ENCODE measurements around the gene IKZF3. TPM values are rescaled to one million over a fixed set of nuclear protein-coding genes. Genes with fewer than 3 reads are reported as not detected.

Gene IKZF3
- total and polyA plus RNA-seq, 10 of the 15 experiments (the other 5 are each of a cell fraction or from before 2014, with no cell fraction given) = 5.5 to 98.2 (median 47.6) TPM

GRCh38 chr17:39863244-39863917, 731 bp downstream of the IKZF3 start:
- peak overlapping the region; percentile 98 for H3K4me2 ChIP-seq (ENCODE audit: control insufficient read depth, insufficient read depth)
- FAIRE-seq = no peak
- SMC1A ChIA-PET (ENCODE audit: uncharacterized antibody, unreplicated experiment) = interaction anchor here (0.7 to 7.0 kb wide), 18 partner anchors 11 to 240 kb away, joined by 3 to 65 read pairs (median 7); partner anchors contain the start of gene PSMD3

More at GRCh38 chr17:39863244-39863917, 731 bp downstream of the IKZF3 start:
- peaks cover 72% of the 10 kb centered on the region for H3K79me2 ChIP-seq (ENCODE audit: control insufficient read depth, insufficient read depth, low read length)
- TF ChIP-seq GATAD2B (conservative IDR thresholded peaks at IDR 0.05; ENCODE audit: low read depth) = no peak
- TF ChIP-seq MTA3 (IDR thresholded peaks at IDR 0.05; ENCODE audit: borderline replicate concordance, low read length) = no peak
- peak; percentile 8; the same call in 1 of the 2 replicates for TF ChIP-seq NFIC (IDR thresholded peaks at IDR 0.05; ENCODE audit: low read depth, low read length)
- TF ChIP-seq PAX5 (IDR thresholded peaks at IDR 0.05; ENCODE audit: borderline replicate concordance, low read depth, low read length) = no peak
- no peak for TF ChIP-seq STAT3 (IDR thresholded peaks at IDR 0.05; ENCODE audit: low read depth, low read length)
- no peak for TF ChIP-seq NKRF (conservative IDR thresholded peaks at IDR 0.05)
- TF ChIP-seq MLLT1 (IDR thresholded peaks at IDR 0.05) = peak; percentile 52; the same call in 1 of the 2 replicates
- no peak for TF ChIP-seq WRNIP1 (IDR thresholded peaks at IDR 0.05; ENCODE audit: borderline replicate concordance, low read depth, low read length)
- no peak for TF ChIP-seq TCF3 (IDR thresholded peaks at IDR 0.05; ENCODE audit: borderline replicate concordance, insufficient read depth, low read depth, low read length)
- TF ChIP-seq SKIL (IDR thresholded peaks at IDR 0.05; ENCODE audit: low read depth, poor library complexity, severe bottlenecking) = peak; percentile 12
- no peak for TF ChIP-seq GABPA (IDR thresholded peaks at IDR 0.05; ENCODE audit: low read depth)
- TF ChIP-seq YBX1 (IDR thresholded peaks at IDR 0.05) = no peak
- peak overlapping the region; percentile 96 for H3K9ac ChIP-seq (ENCODE audit: control insufficient read depth, insufficient read depth, low read length)
- no peaks in the 10 kb centered on the region for H3K27me3 ChIP-seq (replicated peaks in 1 of 2; ENCODE audit: control insufficient read depth in 2 of 2, insufficient read depth in 2 of 2, low read length in 1 of 2)
- peaks cover 29% of the 10 kb centered on the region for H3K4me1 ChIP-seq (ENCODE audit: control insufficient read depth, insufficient read depth, low read length)
- in situ Hi-C loops (cut with MboI) (loop anchor here (5.0 kb wide), 1 partner anchor 106 kb away; no protein-coding TSS in a partner anchor), intact Hi-C loops (cut with micrococcal nuclease; ENCODE audit: unreplicated experiment) (loop anchor here (5.0 kb wide), 2 partner anchors 86 to 241 kb away; no protein-coding TSS in a partner anchor)
- H3K9me3 ChIP-seq (replicated peaks; ENCODE audit: control insufficient read depth, insufficient read depth, low read length) = no peaks in the 10 kb centered on the region
- ChIA-PET POLR2A (interaction anchor here (0.8 to 8.9 kb wide), 7 partner anchors 18 to 189 kb away, joined by 3 to 81 read pairs (median 8); partner anchors contain the start of gene MIEN1), CTCF (interaction anchor here (0.7 to 7.2 kb wide), 19 partner anchors 12 to 316 kb away, joined by 3 to 70 read pairs (median 4); partner anchors contain the start of genes MIEN1 and PSMD3), RAD21 (ENCODE audit: unreplicated experiment) (interaction anchor here (0.8 to 8.4 kb wide), 18 partner anchors 12 to 242 kb away, joined by 3 to 64 read pairs (median 5); partner anchors contain the start of genes MIEN1 and PSMD3)
- H4K20me1 ChIP-seq (ENCODE audit: control insufficient read depth, insufficient read depth) = no peaks in the 10 kb centered on the region
- H3K36me3 ChIP-seq (ENCODE audit: control insufficient read depth in 2 of 2, insufficient read depth in 2 of 2, low read length in 1 of 2) = peaks cover 0 to 8% of the 10 kb centered on the region in 2 experiments; a peak in 1 of 4 replicates
- peak overlapping the region; percentile 78 for H3K4me3 ChIP-seq
- ATAC-seq (no peak), DNase-seq (ENCODE audit: low read depth, low spot score) (no peak)
- peak overlapping the region; percentile 100 for H3K27ac ChIP-seq (ENCODE audit: control insufficient read depth, insufficient read depth)
- TSS peak; percentile 66 for BruUV-seq (replicated peaks)
- WGBS (ENCODE audit: insufficient coverage, insufficient replicate concordance, low lambda C conversion rate, missing lambda C conversion rate) = 0% methylated on average over 7 of the region's 7 CpGs
- no peak overlapping the region for H2AFZ ChIP-seq (ENCODE audit: control insufficient read depth, low read depth, low read length)
